K562 (cell line): ENCODE results near the gene POLN. TPM values are rescaled to one million over a fixed set of nuclear protein-coding genes. Genes with fewer than 3 reads are reported as not detected.

Source experiments
- EGR1 ChIP-seq: fragments of 450-650 bp; conservative IDR thresholded peaks from 2 replicates; pipeline ENCODE4 v1.6.1; 2017; ENCODE audit warnings: mild to moderate bottlenecking
- MLLT1 ChIP-seq, 2 experiments: fragments of 450-650 bp; IDR thresholded peaks; 2 replicates each; pipeline ENCODE4 v1.6.1; 2016
- NEUROD1 ChIP-seq: fragments of 150-350 bp; IDR thresholded peaks from 2 replicates; pipeline ENCODE4 v1.6.1; 2014; ENCODE audit warnings: borderline replicate concordance, low read length, low read depth; ENCODE audit not compliant: partially characterized antibody
- PHF8 ChIP-seq: fragments of 200-600 bp; sonication (generic); IDR thresholded peaks from 2 replicates; pipeline ENCODE4 v1.6.1; 2012; ENCODE audit warnings: mixed run types, mild to moderate bottlenecking, inconsistent platforms, low read length, moderate library complexity, borderline replicate concordance
- RBFOX2 ChIP-seq: fragments of 200-400 bp; formaldehyde crosslinking; IDR thresholded peaks from 2 replicates; pipeline ENCODE4 v1.6.1; 2017; ENCODE audit warnings: low read depth, mild to moderate bottlenecking, low read length, moderate library complexity
- THAP12 ChIP-seq: fragments of 250-450 bp; sonication (Bioruptor Pico); IDR thresholded peaks from 2 replicates; pipeline ENCODE4 v1.9.0; 2021; ENCODE audit warnings: mild to moderate bottlenecking, inconsistent platforms
- YY1 ChIP-seq, 3 experiments: IDR thresholded peaks; 2 replicates each; pipeline ENCODE4 v1.6.1; 2011; ENCODE audit warnings: low read length in 2 of 3, mild to moderate bottlenecking in 2 of 3, moderate library complexity in 2 of 3, borderline replicate concordance in 1 of 3, control low read depth in 1 of 3, low read depth in 1 of 3; ENCODE audit not compliant: insufficient read depth in 3 of 3, insufficient replicate concordance in 2 of 3, control insufficient read depth in 1 of 3, insufficient read length in 1 of 3; ENCODE audit errors: extremely low read depth in 1 of 3
- ZNF124 ChIP-seq: sonication (generic); formaldehyde crosslinking; IDR thresholded peaks from 2 replicates; pipeline ENCODE4 v1.8.1; 2022; ENCODE audit warnings: missing genetic modification reagents
- polyA plus RNA-seq, 8 experiments: library from polyadenylated mRNA; depleted of rRNA in 4 of 8; stranded (reverse) in 5 of 8; unstranded in 3 of 8; fragments of >200 nt; fragmentation: Nextera tagmentation in 2 of 8; fragmentation: Illumina TruSeq in 1 of 8; extraction: Ambion mirVana in 2 of 8; extraction: Trizol in 1 of 8; gene quantifications; 2 replicates each; pipeline versions ENCODE4 v1.2.1 to v1.2.3, GENCODE V29; 2011 to 2014; ENCODE audit warnings: inconsistent platforms in 1 of 8, missing spikeins in 1 of 8
- total RNA-seq, 7 experiments: library from RNA; depleted of rRNA in 6 of 7; stranded (reverse); fragments of >200 nt in 6 of 7; fragmentation: Illumina TruSeq in 2 of 7; extraction: Trizol in 2 of 7; gene quantifications; 2 replicates each; pipeline versions ENCODE4 v1.2.1 to v1.2.3, GENCODE V29; 2011 to 2021; ENCODE audit warnings: low replicate concordance in 1 of 7
- TF ChIP-seq, protein P1 (sequence below): sonication (generic); formaldehyde crosslinking; IDR thresholded peaks from 2 replicates; pipeline ENCODE4 v1.5.0; 2020; ENCODE audit warnings: missing genetic modification reagents

The POLN gene
- total and polyA plus RNA-seq, 9 of the 15 experiments (the other 6 are each of a cell fraction or from before 2014, with no cell fraction given): 0.08 to 0.91 (median 0.32) TPM

- TF ChIP-seq YY1 (IDR thresholded peaks at IDR 0.05; ENCODE audit: borderline replicate concordance in 1 of 3, control insufficient read depth in 1 of 3, extremely low read depth in 1 of 3, insufficient read depth in 3 of 3, insufficient read length in 1 of 3, insufficient replicate concordance in 2 of 3, low read depth in 1 of 3, low read length in 2 of 3) (peak in 2 of 3 experiments; percentile 33 to 36), RBFOX2 (peak; percentile 26; the same call in 1 of the 2 replicates), MLLT1 (IDR thresholded peaks at IDR 0.05) (no peak), PHF8 (peak; percentile 29; the same call in 1 of the 2 replicates), THAP12 (CRISPR knock-in tag) (no peak), ZNF124 (CRISPR knock-in tag) (no peak), NEUROD1 (peak; percentile 14), EGR1 (peak; percentile 58)
- TF ChIP-seq, protein P1, sequence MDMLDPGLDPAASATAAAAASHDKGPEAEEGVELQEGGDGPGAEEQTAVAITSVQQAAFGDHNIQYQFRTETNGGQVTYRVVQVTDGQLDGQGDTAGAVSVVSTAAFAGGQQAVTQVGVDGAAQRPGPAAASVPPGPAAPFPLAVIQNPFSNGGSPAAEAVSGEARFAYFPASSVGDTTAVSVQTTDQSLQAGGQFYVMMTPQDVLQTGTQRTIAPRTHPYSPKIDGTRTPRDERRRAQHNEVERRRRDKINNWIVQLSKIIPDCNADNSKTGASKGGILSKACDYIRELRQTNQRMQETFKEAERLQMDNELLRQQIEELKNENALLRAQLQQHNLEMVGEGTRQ: peak; percentile 31
Measured at GRCh38 chr4:2059046-2059725, 182.7 kb downstream of the POLN start, which contains the start of gene NAT8L (continued).
